ENCODE measurements around the gene MINDY4B.

MINDY4B gene

GRCh38 chr3:150843241-150843640, 62.0 kb downstream of the MINDY4B start:
- DNase-seq: no peak

- no peak for DNase-seq
Measured at GRCh38 chr3:150840802-150841515, 64.3 kb downstream of the MINDY4B start.

GRCh38 chr3:150830745-150831144, 74.5 kb downstream of the MINDY4B start:
- no peak for DNase-seq

GRCh38 chr3:150830094-150830681, 75.1 kb downstream of the MINDY4B start:
- DNase-seq: no peak

GRCh38 chr3:150829408-150829807, 75.8 kb downstream of the MINDY4B start:
- no peak for DNase-seq

GRCh38 chr3:150828997-150829396, 76.2 kb downstream of the MINDY4B start:
- no peak for DNase-seq

GRCh38 chr3:150828261-150828660, 77.0 kb downstream of the MINDY4B start:
- no peak for DNase-seq

- DNase-seq: no peak
Measured at GRCh38 chr3:150826466-150827282, 78.6 kb downstream of the MINDY4B start.

GRCh38 chr3:150825916-150826377, 79.3 kb downstream of the MINDY4B start:
- no peak for DNase-seq

GRCh38 chr3:150825192-150825915, 79.9 kb downstream of the MINDY4B start:
- no peak for DNase-seq

- DNase-seq: no peak
Measured at GRCh38 chr3:150823277-150823676, 82.0 kb downstream of the MINDY4B start.

- no peak for DNase-seq
Measured at GRCh38 chr3:150822636-150823035, 82.6 kb downstream of the MINDY4B start.

All from NCI-H446 (cell line).